Fibroblast of lung (primary cell): ENCODE results near the gene C1S.

ENCODE experiments used
- EZH2 ChIP-seq: IDR thresholded peaks from 2 replicates; pipeline ENCODE4 v1.5.1; 2012; ENCODE audit warnings: low read length, control low read depth, mild to moderate bottlenecking; ENCODE audit errors: missing control alignments
- TF ChIP-seq, protein P1 (sequence below), 2 donors: IDR thresholded peaks in 1 of 2; conservative IDR thresholded peaks in 1 of 2; 1 replicate in 1 of 2; 2 replicates in 1 of 2; pipeline ENCODE4 v1.5.1; 2011 to 2012; ENCODE audit warnings: low read length in 2 of 2, control low read depth in 1 of 2, inconsistent platforms in 1 of 2, low read depth in 1 of 2, mild to moderate bottlenecking in 1 of 2

DNA sequence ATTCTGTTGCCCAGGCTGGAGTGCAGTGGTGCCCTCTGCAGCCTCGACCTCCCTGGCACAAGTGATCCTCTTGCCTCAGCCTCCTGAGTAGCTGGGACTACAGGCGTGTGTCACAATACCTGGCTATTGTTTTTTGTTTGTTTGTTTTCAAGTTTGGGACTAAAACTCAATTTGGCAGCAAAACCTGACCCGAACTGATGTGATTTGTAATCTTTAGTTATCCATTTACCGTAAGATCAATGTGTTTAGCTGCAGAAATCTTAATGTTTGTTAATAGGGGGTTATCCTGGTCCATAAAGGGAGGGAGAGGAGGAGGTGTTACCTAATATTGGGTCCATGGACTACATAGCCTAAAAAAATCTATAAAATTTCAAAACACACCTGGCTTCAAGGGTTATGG is 738 bp upstream of the C1S start:
- TF ChIP-seq, protein P1, sequence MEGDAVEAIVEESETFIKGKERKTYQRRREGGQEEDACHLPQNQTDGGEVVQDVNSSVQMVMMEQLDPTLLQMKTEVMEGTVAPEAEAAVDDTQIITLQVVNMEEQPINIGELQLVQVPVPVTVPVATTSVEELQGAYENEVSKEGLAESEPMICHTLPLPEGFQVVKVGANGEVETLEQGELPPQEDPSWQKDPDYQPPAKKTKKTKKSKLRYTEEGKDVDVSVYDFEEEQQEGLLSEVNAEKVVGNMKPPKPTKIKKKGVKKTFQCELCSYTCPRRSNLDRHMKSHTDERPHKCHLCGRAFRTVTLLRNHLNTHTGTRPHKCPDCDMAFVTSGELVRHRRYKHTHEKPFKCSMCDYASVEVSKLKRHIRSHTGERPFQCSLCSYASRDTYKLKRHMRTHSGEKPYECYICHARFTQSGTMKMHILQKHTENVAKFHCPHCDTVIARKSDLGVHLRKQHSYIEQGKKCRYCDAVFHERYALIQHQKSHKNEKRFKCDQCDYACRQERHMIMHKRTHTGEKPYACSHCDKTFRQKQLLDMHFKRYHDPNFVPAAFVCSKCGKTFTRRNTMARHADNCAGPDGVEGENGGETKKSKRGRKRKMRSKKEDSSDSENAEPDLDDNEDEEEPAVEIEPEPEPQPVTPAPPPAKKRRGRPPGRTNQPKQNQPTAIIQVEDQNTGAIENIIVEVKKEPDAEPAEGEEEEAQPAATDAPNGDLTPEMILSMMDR (conservative IDR thresholded peaks at IDR 0.05 in 1 of 2, IDR thresholded peaks at IDR 0.05 in 1 of 2; ENCODE audit: low read depth in 1 of 2, low read length in 2 of 2): no peak
- no peak for TF ChIP-seq EZH2
